ENCODE results near the gene DZIP1L. TPM values are rescaled to one million over a fixed set of nuclear protein-coding genes. Genes with fewer than 3 reads are reported as not detected.

The DZIP1L gene
- total RNA-seq, 1 experiment from 2014 or later: 3.8 TPM

DNA sequence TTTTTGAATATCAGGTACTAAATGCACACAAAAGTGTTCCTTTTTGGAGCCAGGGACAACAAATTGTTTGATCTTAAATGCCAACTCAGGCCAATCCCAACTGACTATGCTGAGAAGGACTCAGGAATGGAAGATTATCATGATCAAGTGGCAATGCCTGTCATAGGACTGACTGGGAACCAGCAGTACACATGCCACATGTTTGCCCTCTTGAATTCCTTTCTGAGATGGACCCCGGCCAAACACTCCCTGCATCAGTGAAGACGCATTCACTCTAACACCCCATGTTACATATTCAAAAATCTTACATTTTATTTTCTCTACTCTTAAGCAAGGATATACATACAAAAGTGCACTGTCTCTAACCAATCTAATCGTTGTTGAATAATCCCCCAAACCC is 69.3 kb downstream of the DZIP1L start:
- POLR2A ChIA-PET (ENCODE audit: low non-redundant PET): no interaction called here

DNA sequence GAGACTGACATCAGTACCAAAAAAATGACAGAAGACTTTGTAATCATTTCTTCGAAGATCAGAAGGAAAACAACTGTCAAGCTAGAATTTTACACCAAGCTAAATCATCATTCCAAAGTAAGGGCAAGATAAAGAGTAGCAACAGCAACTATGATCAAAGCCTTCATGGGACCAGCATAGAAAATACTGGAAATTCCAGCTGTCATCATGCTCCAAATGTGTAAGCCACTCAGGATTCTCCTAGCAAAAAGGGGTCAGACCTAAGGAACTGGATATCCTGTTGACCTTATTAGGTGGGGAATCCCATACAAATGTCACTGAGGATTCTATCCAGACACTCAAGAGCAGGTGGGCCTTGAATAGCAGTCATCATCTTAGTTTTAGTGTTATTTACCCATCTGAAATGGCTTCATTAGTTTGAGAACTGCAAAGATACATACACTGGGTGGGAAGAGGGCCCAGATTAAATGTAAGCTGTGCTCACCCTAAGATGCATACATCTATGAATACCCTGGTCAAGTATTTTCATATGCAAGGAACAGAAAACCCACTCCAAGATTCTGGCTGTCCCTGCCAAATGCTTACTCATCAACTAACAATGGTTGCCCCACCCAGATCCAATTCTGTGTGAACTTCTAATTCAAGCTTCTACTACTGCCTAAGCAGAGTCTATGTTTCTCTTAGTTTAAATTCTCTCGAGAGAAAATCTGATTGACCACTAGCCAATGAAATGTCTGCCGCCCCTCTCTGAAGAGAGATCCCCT is 72.0 kb downstream of the DZIP1L start:
- TF ChIP-seq EZH2 (IDR thresholded peaks at IDR 0.05; ENCODE audit: borderline replicate concordance, low read depth, low read length, poor library complexity, severe bottlenecking): no peak
- TF ChIP-seq CTCF (conservative IDR thresholded peaks at IDR 0.05; ENCODE audit: low read depth, low read length): no peak
- Histone ChIP-seq H3K27me3 (replicated peaks; ENCODE audit: insufficient read depth, low read depth, low read length, poor library complexity) (no peaks in the 10 kb centered on the region), H3K27ac (ENCODE audit: low read depth, low read length, poor library complexity, severe bottlenecking) (no peak overlapping the region), H3K36me3 (ENCODE audit: insufficient read depth, low read length, poor library complexity, severe bottlenecking) (no peaks in the 10 kb centered on the region), H3K4me1 (ENCODE audit: insufficient read depth, low read length, poor library complexity, severe bottlenecking) (no peaks in the 10 kb centered on the region), H3K4me3 (ENCODE audit: low read depth, low read length, poor library complexity, severe bottlenecking) (no peak overlapping the region), H3K9me3 (ENCODE audit: low read depth, low read length, poor library complexity, severe bottlenecking) (no peaks in the 10 kb centered on the region)
- ChIA-PET POLR2A (ENCODE audit: low non-redundant PET) (interaction anchor here (0.6 kb wide), 1 partner anchor 270 kb away, joined by 3 read pairs; no protein-coding TSS in a partner anchor), CTCF (interaction anchor here (1.0 kb wide), 1 partner anchor 9 kb away, joined by 6 read pairs; no protein-coding TSS in a partner anchor)
- peak; percentile 12 for DNase-seq (ENCODE audit: low spot score)
- intact Hi-C loops (cut with micrococcal nuclease; ENCODE audit: unreplicated experiment): no loop called here
- BruUV-seq (replicated peaks): no TSS peak

More for the DNA sequence above, 69.3 kb downstream of the DZIP1L start:
- BruUV-seq (replicated peaks): no TSS peak
- no peaks in the 10 kb centered on the region for H3K36me3 ChIP-seq (ENCODE audit: insufficient read depth, low read length, poor library complexity, severe bottlenecking)
- TF ChIP-seq EZH2 (IDR thresholded peaks at IDR 0.05; ENCODE audit: borderline replicate concordance, low read depth, low read length, poor library complexity, severe bottlenecking) (no peak), CTCF (conservative IDR thresholded peaks at IDR 0.05; ENCODE audit: low read depth, low read length) (no peak)
- no peaks in the 10 kb centered on the region for H3K9me3 ChIP-seq (ENCODE audit: low read depth, low read length, poor library complexity, severe bottlenecking)
- no peak overlapping the region for H3K4me3 ChIP-seq (ENCODE audit: low read depth, low read length, poor library complexity, severe bottlenecking)
- no peak for DNase-seq (ENCODE audit: low spot score)
- CTCF ChIA-PET: no interaction called here
- H3K27me3 ChIP-seq (replicated peaks; ENCODE audit: insufficient read depth, low read depth, low read length, poor library complexity): no peaks in the 10 kb centered on the region
- no peak overlapping the region for H3K27ac ChIP-seq (ENCODE audit: low read depth, low read length, poor library complexity, severe bottlenecking)
- H3K4me1 ChIP-seq (ENCODE audit: insufficient read depth, low read length, poor library complexity, severe bottlenecking): no peaks in the 10 kb centered on the region
- intact Hi-C loops (cut with micrococcal nuclease; ENCODE audit: unreplicated experiment): no loop called here

DNA sequence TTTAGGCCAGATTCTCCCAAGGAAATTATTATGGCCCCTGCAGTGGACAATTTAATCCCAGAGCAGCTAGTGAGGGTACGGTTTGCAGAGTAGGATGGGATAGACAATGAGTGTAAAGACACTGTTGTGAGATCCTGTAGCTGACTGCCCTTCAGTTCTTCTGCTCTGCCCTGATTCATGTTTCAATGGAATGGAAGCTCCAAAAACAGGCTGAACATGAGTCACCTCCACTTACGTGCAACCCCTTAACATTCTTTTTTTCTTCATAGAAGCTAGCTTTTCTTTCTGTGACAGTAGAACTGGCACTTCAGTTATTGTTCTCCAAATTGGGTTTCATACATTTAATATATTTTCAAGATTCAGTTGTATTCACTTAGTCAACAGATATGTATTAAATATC is 73.4 kb downstream of the DZIP1L start:
- no peaks in the 10 kb centered on the region for H3K27me3 ChIP-seq (replicated peaks; ENCODE audit: insufficient read depth, low read depth, low read length, poor library complexity)
- H3K4me3 ChIP-seq (ENCODE audit: low read depth, low read length, poor library complexity, severe bottlenecking): no peak overlapping the region
- H3K9me3 ChIP-seq (ENCODE audit: low read depth, low read length, poor library complexity, severe bottlenecking): no peaks in the 10 kb centered on the region
- intact Hi-C loops (cut with micrococcal nuclease; ENCODE audit: unreplicated experiment): no loop called here
- CTCF ChIA-PET: no interaction called here
- H3K27ac ChIP-seq (ENCODE audit: low read depth, low read length, poor library complexity, severe bottlenecking): no peak overlapping the region
- TF ChIP-seq CTCF (conservative IDR thresholded peaks at IDR 0.05; ENCODE audit: low read depth, low read length) (no peak), EZH2 (IDR thresholded peaks at IDR 0.05; ENCODE audit: borderline replicate concordance, low read depth, low read length, poor library complexity, severe bottlenecking) (no peak)
- H3K4me1 ChIP-seq (ENCODE audit: insufficient read depth, low read length, poor library complexity, severe bottlenecking): no peaks in the 10 kb centered on the region
- POLR2A ChIA-PET (ENCODE audit: low non-redundant PET): no interaction called here
- BruUV-seq (replicated peaks): no TSS peak
- no peaks in the 10 kb centered on the region for H3K36me3 ChIP-seq (ENCODE audit: insufficient read depth, low read length, poor library complexity, severe bottlenecking)
- DNase-seq (ENCODE audit: low spot score): no peak
